Panc1 (cell line): ENCODE results near the gene MAMDC2. TPM values are rescaled to one million over a fixed set of nuclear protein-coding genes. Genes with fewer than 3 reads are reported as not detected.

ENCODE experiments used
- ATAC-seq: fragments of 200-7000 bp; cut with Tn5 transposase; 2 replicates; pipeline ENCODE4 v1.9.1; 2020; ENCODE audit warnings: mild to moderate bottlenecking, moderate library complexity
- BruUV-seq: library from RNA; stranded (reverse); fragments of 400-500 nt; replicated peaks from 2 replicates; lab custom pipeline; 2021; lab: Mats Ljungman, UMichigan
- CTCF ChIA-PET: fragments of 300-600 bp; sonication (Branson Sonifier 250); formaldehyde crosslinking; loops from one replicate; lab custom pipeline; 2022; ENCODE audit warnings: antibody characterized with exemption; lab: Charles Lee
- POLR2A ChIA-PET: fragments of 300-600 bp; sonication (Branson Sonifier 250); formaldehyde crosslinking; loops from one replicate; lab custom pipeline; 2022; ENCODE audit warnings: antibody characterized with exemption; lab: Charles Lee
- DNase-seq: peaks from one replicate; pipeline ENCODE4 v3.0.0-alpha.2; 2010; ENCODE audit warnings: low read depth, low spot score
- H3K27ac ChIP-seq: 2 replicates; pipeline ENCODE4 v1.5.1; 2011; ENCODE audit warnings: mild to moderate bottlenecking, low read length, inconsistent platforms
- H3K27me3 ChIP-seq: fragments of 200-500 bp; sonication (Bioruptor generic); 2 replicates; pipeline ENCODE4 v1.6.0; 2014; ENCODE audit warnings: low read length, inconsistent platforms; ENCODE audit not compliant: control insufficient read depth, insufficient read depth
- H3K36me3 ChIP-seq: fragments of 200-500 bp; sonication (Bioruptor generic); 2 replicates; pipeline ENCODE4 v1.5.1; 2014; ENCODE audit warnings: inconsistent platforms, mild to moderate bottlenecking, low read length, moderate library complexity; ENCODE audit not compliant: control insufficient read depth, insufficient read depth
- H3K4me1 ChIP-seq: 2 replicates; pipeline ENCODE4 v1.5.1; 2011; ENCODE audit warnings: inconsistent platforms, mild to moderate bottlenecking, low read length, moderate library complexity; ENCODE audit not compliant: control insufficient read depth, insufficient read depth
- H3K4me3 ChIP-seq, 2 experiments: 2 replicates each; pipeline ENCODE4 v1.5.1; 2011 to 2012; ENCODE audit warnings: low read depth in 2 of 2, low read length in 2 of 2, mild to moderate bottlenecking in 2 of 2, inconsistent platforms in 1 of 2, moderate library complexity in 1 of 2
- H3K9me3 ChIP-seq: fragments of 200-500 bp; sonication (Bioruptor generic); 2 replicates; pipeline ENCODE4 v1.5.1; 2014; ENCODE audit warnings: low read depth, mild to moderate bottlenecking, inconsistent platforms, low read length, moderate library complexity; ENCODE audit not compliant: control insufficient read depth, insufficient read depth
- POLR2AphosphoS5 ChIP-seq: IDR thresholded peaks from 2 replicates; pipeline ENCODE4 v1.6.1; 2012; ENCODE audit warnings: mild to moderate bottlenecking, low read depth, low read length, moderate library complexity
- SIN3A ChIP-seq: IDR thresholded peaks from 2 replicates; pipeline ENCODE4 v1.6.1; 2012; ENCODE audit warnings: low read depth, mild to moderate bottlenecking, low read length, moderate library complexity, borderline replicate concordance; ENCODE audit not compliant: insufficient read depth
- TCF7L2 ChIP-seq: IDR thresholded peaks from 2 replicates; pipeline ENCODE4 v1.6.1; 2011; ENCODE audit warnings: mild to moderate bottlenecking, low read depth, low read length, inconsistent platforms
- in situ Hi-C: cut with HindIII; loops from 2 replicates; pipeline ENCODE4 v1.10.0; 2016; ENCODE audit warnings: low sequenced_read_pairs, low pct_unique_long_range_greater_than_20kb
- intact Hi-C: fragments of 100-400 bp; cut with micrococcal nuclease; formaldehyde crosslinking; loops from one replicate; pipeline ENCODE4 v1.10.0; 2022; ENCODE audit not compliant: unreplicated experiment
- total RNA-seq: library from RNA; stranded (reverse); gene quantifications from one replicate; pipeline ENCODE4 v1.2.1, GENCODE V29; 2021; ENCODE audit not compliant: unreplicated experiment
- TF ChIP-seq, protein P1 (sequence below): fragments of 450-650 bp; IDR thresholded peaks from 2 replicates; pipeline ENCODE4 v1.5.1; 2017; ENCODE audit warnings: mild to moderate bottlenecking
- TF ChIP-seq, protein P2 (sequence below), 2 experiments: IDR thresholded peaks; 2 replicates each; pipeline ENCODE4 v1.6.1; 2011 to 2012; ENCODE audit warnings: low read depth in 2 of 2, control low read depth in 1 of 2, low read length in 1 of 2, mild to moderate bottlenecking in 1 of 2, moderate library complexity in 1 of 2; ENCODE audit not compliant: insufficient read depth in 1 of 2

The MAMDC2 gene
- total RNA-seq, 1 experiment from 2014 or later = 1.5 TPM

DNA sequence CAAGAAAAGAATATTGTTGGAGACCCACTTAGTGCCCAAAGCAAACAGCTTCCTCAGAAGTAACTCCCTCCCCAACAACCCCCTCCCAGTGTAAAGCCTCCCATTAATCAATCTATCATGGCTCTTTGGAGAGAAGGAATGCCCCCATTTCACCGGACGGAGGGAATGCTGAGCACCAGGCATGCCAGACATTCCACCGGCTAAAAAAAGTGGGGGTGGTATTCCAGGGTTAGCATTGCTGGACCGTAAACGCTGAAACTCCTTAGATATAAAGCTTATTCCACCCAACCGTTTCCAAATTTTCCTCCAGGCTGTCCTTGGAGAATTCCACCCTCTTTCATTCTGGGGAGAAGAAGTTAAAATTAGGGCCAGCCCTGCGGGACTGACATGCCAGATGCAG lies 363 bp upstream of the MAMDC2 start:
- BruUV-seq = no TSS peak
- TF ChIP-seq, protein P1, sequence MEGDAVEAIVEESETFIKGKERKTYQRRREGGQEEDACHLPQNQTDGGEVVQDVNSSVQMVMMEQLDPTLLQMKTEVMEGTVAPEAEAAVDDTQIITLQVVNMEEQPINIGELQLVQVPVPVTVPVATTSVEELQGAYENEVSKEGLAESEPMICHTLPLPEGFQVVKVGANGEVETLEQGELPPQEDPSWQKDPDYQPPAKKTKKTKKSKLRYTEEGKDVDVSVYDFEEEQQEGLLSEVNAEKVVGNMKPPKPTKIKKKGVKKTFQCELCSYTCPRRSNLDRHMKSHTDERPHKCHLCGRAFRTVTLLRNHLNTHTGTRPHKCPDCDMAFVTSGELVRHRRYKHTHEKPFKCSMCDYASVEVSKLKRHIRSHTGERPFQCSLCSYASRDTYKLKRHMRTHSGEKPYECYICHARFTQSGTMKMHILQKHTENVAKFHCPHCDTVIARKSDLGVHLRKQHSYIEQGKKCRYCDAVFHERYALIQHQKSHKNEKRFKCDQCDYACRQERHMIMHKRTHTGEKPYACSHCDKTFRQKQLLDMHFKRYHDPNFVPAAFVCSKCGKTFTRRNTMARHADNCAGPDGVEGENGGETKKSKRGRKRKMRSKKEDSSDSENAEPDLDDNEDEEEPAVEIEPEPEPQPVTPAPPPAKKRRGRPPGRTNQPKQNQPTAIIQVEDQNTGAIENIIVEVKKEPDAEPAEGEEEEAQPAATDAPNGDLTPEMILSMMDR = no peak
- no peak for TF ChIP-seq TCF7L2
- TF ChIP-seq SIN3A = no peak
- TF ChIP-seq, protein P2, sequence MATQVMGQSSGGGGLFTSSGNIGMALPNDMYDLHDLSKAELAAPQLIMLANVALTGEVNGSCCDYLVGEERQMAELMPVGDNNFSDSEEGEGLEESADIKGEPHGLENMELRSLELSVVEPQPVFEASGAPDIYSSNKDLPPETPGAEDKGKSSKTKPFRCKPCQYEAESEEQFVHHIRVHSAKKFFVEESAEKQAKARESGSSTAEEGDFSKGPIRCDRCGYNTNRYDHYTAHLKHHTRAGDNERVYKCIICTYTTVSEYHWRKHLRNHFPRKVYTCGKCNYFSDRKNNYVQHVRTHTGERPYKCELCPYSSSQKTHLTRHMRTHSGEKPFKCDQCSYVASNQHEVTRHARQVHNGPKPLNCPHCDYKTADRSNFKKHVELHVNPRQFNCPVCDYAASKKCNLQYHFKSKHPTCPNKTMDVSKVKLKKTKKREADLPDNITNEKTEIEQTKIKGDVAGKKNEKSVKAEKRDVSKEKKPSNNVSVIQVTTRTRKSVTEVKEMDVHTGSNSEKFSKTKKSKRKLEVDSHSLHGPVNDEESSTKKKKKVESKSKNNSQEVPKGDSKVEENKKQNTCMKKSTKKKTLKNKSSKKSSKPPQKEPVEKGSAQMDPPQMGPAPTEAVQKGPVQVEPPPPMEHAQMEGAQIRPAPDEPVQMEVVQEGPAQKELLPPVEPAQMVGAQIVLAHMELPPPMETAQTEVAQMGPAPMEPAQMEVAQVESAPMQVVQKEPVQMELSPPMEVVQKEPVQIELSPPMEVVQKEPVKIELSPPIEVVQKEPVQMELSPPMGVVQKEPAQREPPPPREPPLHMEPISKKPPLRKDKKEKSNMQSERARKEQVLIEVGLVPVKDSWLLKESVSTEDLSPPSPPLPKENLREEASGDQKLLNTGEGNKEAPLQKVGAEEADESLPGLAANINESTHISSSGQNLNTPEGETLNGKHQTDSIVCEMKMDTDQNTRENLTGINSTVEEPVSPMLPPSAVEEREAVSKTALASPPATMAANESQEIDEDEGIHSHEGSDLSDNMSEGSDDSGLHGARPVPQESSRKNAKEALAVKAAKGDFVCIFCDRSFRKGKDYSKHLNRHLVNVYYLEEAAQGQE (IDR thresholded peaks at IDR 0.05; ENCODE audit: insufficient read depth in 1 of 2, low read depth in 2 of 2, low read length in 1 of 2) = no peak
- no peak for TF ChIP-seq POLR2AphosphoS5
- no peaks in the 10 kb centered on the region for H3K27me3 ChIP-seq
- H3K4me3 ChIP-seq = no peak overlapping the region
- DNase-seq (no peak), ATAC-seq (no peak)
- intact Hi-C loops (no loop called here), in situ Hi-C loops (no loop called here)
- no peaks in the 10 kb centered on the region for H3K36me3 ChIP-seq
- no peaks in the 10 kb centered on the region for H3K9me3 ChIP-seq
- ChIA-PET POLR2A (no interaction called here), CTCF (no interaction called here)
- H3K4me1 ChIP-seq = no peaks in the 10 kb centered on the region
- H3K27ac ChIP-seq = no peak overlapping the region

DNA sequence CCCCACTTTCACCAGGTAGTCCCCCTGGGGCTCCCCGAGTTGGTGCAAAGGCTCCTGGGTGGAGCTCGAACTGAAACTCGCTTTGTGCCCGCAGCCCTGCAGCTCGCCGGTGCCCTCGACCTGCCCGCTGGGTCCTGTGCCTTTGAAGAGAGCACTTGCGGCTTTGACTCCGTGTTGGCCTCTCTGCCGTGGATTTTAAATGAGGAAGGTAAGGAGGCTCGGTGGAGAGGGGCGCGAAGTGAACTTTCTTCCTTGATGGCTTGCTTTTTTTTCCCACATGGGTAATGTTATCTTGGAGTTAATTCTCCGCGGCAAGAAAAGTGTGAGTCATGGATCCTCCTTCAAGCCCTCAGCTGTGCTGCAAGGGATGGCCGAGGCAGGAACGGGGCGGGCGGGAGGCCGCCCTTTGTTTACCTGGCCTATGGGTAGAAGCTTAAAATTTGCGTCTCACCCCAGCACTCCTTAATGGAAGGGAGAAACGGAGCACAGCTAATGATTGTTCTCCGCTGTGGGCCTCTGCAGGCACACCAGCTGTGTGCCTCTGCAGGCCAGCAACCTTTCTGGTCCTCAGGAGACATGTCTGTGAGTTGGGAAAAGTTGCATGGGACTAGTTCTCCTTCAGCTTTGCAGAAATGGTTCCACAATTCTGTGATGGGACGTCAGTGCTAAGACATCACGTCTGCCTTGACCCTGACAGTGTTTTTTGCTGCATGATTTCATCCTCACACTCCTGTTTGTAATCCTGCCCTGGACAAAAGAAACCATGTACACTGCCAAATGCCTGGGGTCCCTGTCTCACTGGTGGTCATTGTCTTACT lies 1.1 kb downstream of the MAMDC2 start:
- ATAC-seq (peak; percentile 81), DNase-seq (no peak)
- Histone ChIP-seq H3K4me1 (no peaks in the 10 kb centered on the region), H3K9me3 (no peaks in the 10 kb centered on the region), H3K4me3 (peak overlapping the region; percentile 23 to 41), H3K36me3 (no peaks in the 10 kb centered on the region), H3K27ac (no peak overlapping the region), H3K27me3 (no peaks in the 10 kb centered on the region)
- intact Hi-C loops (loop anchor here (1.0 kb wide), 1 partner anchor 67 kb away; no protein-coding TSS in a partner anchor), in situ Hi-C loops (no loop called here)
- CTCF ChIA-PET = no interaction called here
- TF ChIP-seq POLR2AphosphoS5 (no peak), SIN3A (no peak), TCF7L2 (no peak; the same call in 1 of the 2 replicates)
- TF ChIP-seq, protein P2 (IDR thresholded peaks at IDR 0.05; ENCODE audit: insufficient read depth in 1 of 2, low read depth in 2 of 2, low read length in 1 of 2) = no peak
- TF ChIP-seq, protein P1 = no peak
- POLR2A ChIA-PET = no interaction called here
- no TSS peak for BruUV-seq
